Measurements from ENCODE around the gene KIF20A.
"Not testable (repeated sequence)": the region's sequence is repeated elsewhere in the genome, so short reads cannot be mapped to it uniquely, and the experiment has no call there.

Gene KIF20A

DNA sequence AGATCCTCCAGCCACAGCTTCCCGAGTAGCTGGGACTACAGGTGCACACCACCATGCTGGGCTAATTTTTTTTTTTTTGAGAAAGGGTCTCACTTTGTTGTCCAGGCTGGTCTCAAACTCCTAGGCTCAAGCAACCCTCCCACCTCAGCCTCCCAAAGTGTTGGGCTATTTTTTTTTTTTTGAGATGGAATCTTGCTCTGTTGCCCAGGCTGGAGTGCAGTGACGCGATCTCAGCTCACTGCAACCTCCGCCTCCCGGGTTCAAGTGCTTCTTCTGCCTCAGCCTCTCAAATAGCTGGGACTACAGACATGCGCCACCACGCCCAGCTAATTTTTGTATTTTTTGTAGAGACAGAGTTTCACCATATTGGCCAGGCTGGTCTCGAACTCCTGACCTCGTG lies 22.9 kb upstream of the KIF20A start:
- H3K9me3 ChIP-seq (ENCODE audit: control insufficient read depth, low read length); H3K27ac ChIP-seq (ENCODE audit: low read depth, low read length, severe bottlenecking); H3K4me1 ChIP-seq (ENCODE audit: control insufficient read depth, insufficient read depth, low read length, poor library complexity, severe bottlenecking); H3K4me3 ChIP-seq (ENCODE audit: extremely low read depth, insufficient read depth, low read length, poor library complexity, severe bottlenecking): not testable (repeated sequence)
- peaks cover 52% of the 10 kb centered on the region for H3K36me3 ChIP-seq (ENCODE audit: control insufficient read depth, insufficient read depth, low read length)
- WGBS, 2 experiments (ENCODE audit: insufficient coverage in 2 of 2), result 93 to 97% methylated on average over 8 to 9 of the region's 9 CpGs

DNA sequence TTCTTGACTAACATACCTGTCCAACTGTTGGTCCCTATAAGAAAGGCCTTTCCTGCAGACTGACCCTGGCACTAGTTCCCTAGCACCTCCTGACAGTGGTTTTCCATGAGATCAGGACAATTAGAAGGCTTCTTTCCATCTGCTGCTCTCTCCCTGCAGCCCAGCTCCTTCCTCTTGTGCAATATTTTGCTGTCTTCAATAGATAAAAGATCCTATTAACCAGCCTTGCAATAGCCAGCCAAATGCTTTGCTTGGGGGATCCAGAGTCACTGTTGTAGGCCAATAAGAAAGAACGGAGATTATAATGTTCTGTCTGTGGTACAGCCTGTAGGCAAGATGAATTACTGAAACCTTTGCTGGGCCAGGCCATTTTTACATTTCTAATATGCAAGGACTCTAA lies 21.3 kb upstream of the KIF20A start:
- no CpG with 5 or more reads among the region's 1 CpG for WGBS, 2 experiments (ENCODE audit: insufficient coverage in 2 of 2)
- Histone ChIP-seq H3K27ac (ENCODE audit: low read depth, low read length, severe bottlenecking) (no peak overlapping the region), H3K4me3 (ENCODE audit: extremely low read depth, insufficient read depth, low read length, poor library complexity, severe bottlenecking) (no peak overlapping the region), H3K36me3 (ENCODE audit: control insufficient read depth, insufficient read depth, low read length) (peaks cover 69% of the 10 kb centered on the region), H3K4me1 (ENCODE audit: control insufficient read depth, insufficient read depth, low read length, poor library complexity, severe bottlenecking) (no peaks in the 10 kb centered on the region), H3K9me3 (ENCODE audit: control insufficient read depth, low read length) (no peaks in the 10 kb centered on the region)

DNA sequence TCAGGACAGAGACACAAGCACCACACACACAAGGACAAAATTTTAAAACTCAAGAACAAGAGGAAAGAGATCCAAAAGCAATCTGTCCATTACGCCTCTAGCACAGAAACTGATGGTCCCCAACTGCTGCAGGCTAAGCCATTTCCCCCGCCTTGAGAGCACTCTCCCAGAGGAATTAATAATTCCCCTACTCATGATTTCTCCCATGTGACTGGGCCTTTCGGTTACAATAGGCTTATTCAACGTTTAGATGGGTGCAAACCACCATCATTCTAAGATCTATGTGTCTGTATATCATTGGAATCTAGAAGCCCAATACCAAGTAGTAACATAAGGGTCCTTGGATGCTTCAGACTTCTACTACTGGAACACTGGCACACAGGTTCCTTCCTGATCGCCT lies 19.2 kb upstream of the KIF20A start:
- Histone ChIP-seq H3K27ac (ENCODE audit: low read depth, low read length, severe bottlenecking) (no peak overlapping the region), H3K36me3 (ENCODE audit: control insufficient read depth, insufficient read depth, low read length) (peaks cover 89% of the 10 kb centered on the region), H3K9me3 (ENCODE audit: control insufficient read depth, low read length) (no peaks in the 10 kb centered on the region), H3K4me1 (ENCODE audit: control insufficient read depth, insufficient read depth, low read length, poor library complexity, severe bottlenecking) (no peaks in the 10 kb centered on the region), H3K4me3 (ENCODE audit: extremely low read depth, insufficient read depth, low read length, poor library complexity, severe bottlenecking) (no peak overlapping the region)
- WGBS, 2 experiments (ENCODE audit: insufficient coverage in 2 of 2), result 100% methylated on average over 1 to 2 of the region's 5 CpGs

DNA sequence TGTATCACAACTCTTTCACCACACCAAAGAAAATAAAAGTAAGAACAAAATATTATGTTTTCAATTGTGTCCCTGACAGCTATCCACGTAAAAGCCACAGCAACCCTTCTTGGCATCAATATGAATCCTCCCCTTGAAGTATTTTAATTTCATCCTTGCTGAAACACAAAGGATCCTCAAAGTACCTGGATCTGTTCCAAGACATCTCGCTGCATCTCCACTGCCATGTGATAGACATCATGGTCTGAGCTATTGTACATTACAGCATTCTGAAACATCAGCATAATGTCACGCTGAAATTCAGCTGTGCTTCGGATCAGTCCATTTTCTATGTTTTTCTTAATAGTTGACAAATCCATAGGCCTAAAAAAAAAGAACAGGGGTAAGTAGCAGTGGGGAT lies 18.2 kb upstream of the KIF20A start:
- no peak overlapping the region for H3K4me3 ChIP-seq (ENCODE audit: extremely low read depth, insufficient read depth, low read length, poor library complexity, severe bottlenecking)
- H3K27ac ChIP-seq (ENCODE audit: low read depth, low read length, severe bottlenecking), result no peak overlapping the region
- WGBS, 2 experiments (ENCODE audit: insufficient coverage in 2 of 2), result 100% methylated on average over 2 to 3 of the region's 4 CpGs
- no peaks in the 10 kb centered on the region for H3K9me3 ChIP-seq (ENCODE audit: control insufficient read depth, low read length)
- no peaks in the 10 kb centered on the region for H3K4me1 ChIP-seq (ENCODE audit: control insufficient read depth, insufficient read depth, low read length, poor library complexity, severe bottlenecking)
- peaks cover 97% of the 10 kb centered on the region for H3K36me3 ChIP-seq (ENCODE audit: control insufficient read depth, insufficient read depth, low read length)

DNA sequence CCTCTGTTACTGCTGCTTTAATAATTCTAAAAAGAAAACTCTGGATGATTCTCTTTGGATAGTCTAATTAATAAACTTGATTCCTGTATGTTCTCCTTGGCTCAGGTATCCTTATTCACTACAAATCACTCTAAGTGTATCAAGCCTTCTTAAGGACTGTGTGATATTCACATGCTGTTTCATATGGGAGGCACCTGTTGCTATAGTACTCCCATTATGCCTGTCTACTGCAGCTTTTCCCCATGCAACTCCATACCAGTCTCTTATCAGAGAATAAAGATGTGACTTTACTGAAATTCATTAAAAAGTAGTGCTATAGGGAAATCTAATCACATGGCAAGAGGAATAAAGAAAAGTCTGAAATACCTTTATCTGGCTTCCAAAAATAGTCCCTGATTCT lies 15.2 kb upstream of the KIF20A start:
- H3K9me3 ChIP-seq (ENCODE audit: control insufficient read depth, low read length), result no peaks in the 10 kb centered on the region
- H3K4me3 ChIP-seq (ENCODE audit: extremely low read depth, insufficient read depth, low read length, poor library complexity, severe bottlenecking), result no peak overlapping the region
- peaks cover 100% of the 10 kb centered on the region for H3K36me3 ChIP-seq (ENCODE audit: control insufficient read depth, insufficient read depth, low read length)
- no peak overlapping the region for H3K27ac ChIP-seq (ENCODE audit: low read depth, low read length, severe bottlenecking)
- no peaks in the 10 kb centered on the region for H3K4me1 ChIP-seq (ENCODE audit: control insufficient read depth, insufficient read depth, low read length, poor library complexity, severe bottlenecking)

DNA sequence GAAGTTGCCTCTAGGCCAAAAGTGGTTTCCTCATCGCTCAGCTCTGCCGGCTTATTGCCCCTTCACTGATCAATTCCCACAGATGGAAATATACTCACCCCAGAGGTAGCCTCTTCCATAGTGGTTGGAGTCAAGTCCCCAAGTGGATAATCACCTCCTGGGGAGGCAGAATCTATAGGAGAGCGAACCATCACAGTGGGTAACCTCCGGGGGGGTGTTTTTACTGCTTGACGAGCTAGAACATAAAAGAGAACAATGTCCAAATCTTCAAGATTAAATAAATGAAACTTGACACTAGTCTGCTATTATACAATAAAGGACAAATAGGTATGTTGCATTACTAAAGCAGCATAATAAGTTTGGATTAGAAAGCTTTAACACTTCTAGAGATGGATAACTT lies 9.8 kb upstream of the KIF20A start:
- no peaks in the 10 kb centered on the region for H3K9me3 ChIP-seq (ENCODE audit: control insufficient read depth, low read length)
- H3K27ac ChIP-seq (ENCODE audit: low read depth, low read length, severe bottlenecking), result no peak overlapping the region
- no peak overlapping the region for H3K4me3 ChIP-seq (ENCODE audit: extremely low read depth, insufficient read depth, low read length, poor library complexity, severe bottlenecking)
- WGBS, 2 experiments (ENCODE audit: insufficient coverage in 2 of 2), result 80 to 100% methylated on average over 1 of the region's 5 CpGs
- peaks cover 100% of the 10 kb centered on the region for H3K36me3 ChIP-seq (ENCODE audit: control insufficient read depth, insufficient read depth, low read length)
- H3K4me1 ChIP-seq (ENCODE audit: control insufficient read depth, insufficient read depth, low read length, poor library complexity, severe bottlenecking), result no peaks in the 10 kb centered on the region

DNA sequence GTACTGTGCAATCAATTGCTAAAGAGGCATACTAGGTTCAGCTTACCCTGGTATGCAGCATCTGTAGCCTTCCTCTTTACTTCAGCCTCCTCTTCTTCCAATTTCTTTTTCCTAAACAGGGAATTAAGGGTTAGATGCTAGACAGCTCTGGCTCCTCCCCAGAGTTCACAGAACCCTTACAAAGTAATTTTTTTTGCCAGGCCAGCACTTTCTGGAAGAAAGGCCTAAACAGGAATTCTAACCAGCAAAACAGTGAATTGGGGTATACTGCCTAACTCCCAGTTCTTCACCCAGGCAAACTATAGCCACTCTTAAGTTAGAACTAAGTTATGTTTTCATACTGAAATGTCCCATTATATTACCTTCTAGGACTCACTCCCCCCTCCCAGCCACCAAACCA lies 8.6 kb upstream of the KIF20A start:
- Histone ChIP-seq H3K4me1 (ENCODE audit: control insufficient read depth, insufficient read depth, low read length, poor library complexity, severe bottlenecking) (no peaks in the 10 kb centered on the region), H3K36me3 (ENCODE audit: control insufficient read depth, insufficient read depth, low read length) (peaks cover 100% of the 10 kb centered on the region), H3K27ac (ENCODE audit: low read depth, low read length, severe bottlenecking) (no peak overlapping the region), H3K4me3 (ENCODE audit: extremely low read depth, insufficient read depth, low read length, poor library complexity, severe bottlenecking) (no peak overlapping the region), H3K9me3 (ENCODE audit: control insufficient read depth, low read length) (no peaks in the 10 kb centered on the region)

DNA sequence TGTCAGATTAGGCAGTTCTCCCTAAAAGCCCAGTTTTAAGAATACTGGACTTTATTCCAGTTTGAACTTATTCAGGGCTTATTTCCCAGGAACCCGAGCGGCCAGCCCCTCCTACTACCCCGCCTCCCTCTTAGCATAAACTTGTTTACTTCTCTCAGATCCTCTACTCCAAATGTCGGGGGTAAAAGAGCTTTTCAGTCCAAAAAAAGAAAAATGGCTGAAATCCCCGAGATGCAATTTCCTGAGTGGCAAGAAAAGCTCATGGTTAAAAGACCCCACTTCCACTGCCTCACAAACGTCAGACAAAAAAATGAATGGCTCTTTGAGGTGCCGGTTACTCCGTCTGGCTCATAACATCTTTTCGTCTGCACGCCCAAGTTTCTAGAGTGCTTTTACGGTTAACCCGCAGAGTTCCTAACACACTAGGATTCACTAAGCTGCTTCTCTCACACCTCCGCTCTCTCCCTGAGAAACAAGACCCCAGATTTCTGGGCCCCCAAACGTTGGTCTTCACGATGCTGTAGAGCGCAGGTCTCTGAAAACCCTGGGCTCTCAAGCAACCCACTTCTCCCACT lies 884 bp upstream of the KIF20A start:
- 0% methylated on average over 13 to 15 of the region's 16 CpGs for WGBS, 2 experiments (ENCODE audit: insufficient coverage in 2 of 2)
- H3K4me3 ChIP-seq (ENCODE audit: extremely low read depth, insufficient read depth, low read length, poor library complexity, severe bottlenecking), result peak overlapping the region; percentile 84
- H3K36me3 ChIP-seq (ENCODE audit: control insufficient read depth, insufficient read depth, low read length), result peaks cover 60% of the 10 kb centered on the region
- H3K27ac ChIP-seq (ENCODE audit: low read depth, low read length, severe bottlenecking), result peak overlapping the region; percentile 98
- peaks cover 5% of the 10 kb centered on the region for H3K4me1 ChIP-seq (ENCODE audit: control insufficient read depth, insufficient read depth, low read length, poor library complexity, severe bottlenecking)
- no peaks in the 10 kb centered on the region for H3K9me3 ChIP-seq (ENCODE audit: control insufficient read depth, low read length)

DNA sequence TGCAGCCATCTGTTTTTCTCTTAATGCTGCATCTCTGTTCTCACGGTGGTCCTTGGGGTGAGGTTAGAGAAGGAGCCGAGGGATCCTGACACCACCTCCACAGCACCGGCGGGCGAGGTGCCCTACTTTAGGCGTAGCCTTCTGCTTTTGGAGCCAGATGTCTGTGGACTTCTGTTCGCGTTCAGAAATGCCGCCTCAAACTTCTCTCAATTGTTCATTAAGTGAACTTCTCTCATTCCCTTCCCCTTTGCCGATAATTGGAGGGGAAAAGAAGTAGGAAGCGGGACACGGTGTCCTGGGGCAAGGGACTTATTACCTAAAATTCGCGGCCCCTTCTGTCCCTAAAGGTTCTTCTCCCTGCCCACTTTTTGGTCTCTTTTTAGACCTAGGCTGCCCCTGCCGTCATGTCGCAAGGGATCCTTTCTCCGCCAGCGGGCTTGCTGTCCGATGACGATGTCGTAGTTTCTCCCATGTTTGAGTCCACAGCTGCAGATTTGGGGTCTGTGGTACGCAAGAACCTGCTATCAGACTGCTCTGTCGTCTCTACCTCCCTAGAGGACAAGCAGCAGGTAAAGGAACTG lies 455 bp downstream of the KIF20A start:
- Histone ChIP-seq H3K4me3 (ENCODE audit: extremely low read depth, insufficient read depth, low read length, poor library complexity, severe bottlenecking) (peak overlapping the region; percentile 84), H3K9me3 (ENCODE audit: control insufficient read depth, low read length) (no peaks in the 10 kb centered on the region), H3K36me3 (ENCODE audit: control insufficient read depth, insufficient read depth, low read length) (peaks cover 60% of the 10 kb centered on the region), H3K4me1 (ENCODE audit: control insufficient read depth, insufficient read depth, low read length, poor library complexity, severe bottlenecking) (peaks cover 5% of the 10 kb centered on the region), H3K27ac (ENCODE audit: low read depth, low read length, severe bottlenecking) (peak overlapping the region; percentile 98)
- WGBS, 2 experiments (ENCODE audit: insufficient coverage in 2 of 2), result 0 to 2% methylated on average over 11 to 12 of the region's 23 CpGs

DNA sequence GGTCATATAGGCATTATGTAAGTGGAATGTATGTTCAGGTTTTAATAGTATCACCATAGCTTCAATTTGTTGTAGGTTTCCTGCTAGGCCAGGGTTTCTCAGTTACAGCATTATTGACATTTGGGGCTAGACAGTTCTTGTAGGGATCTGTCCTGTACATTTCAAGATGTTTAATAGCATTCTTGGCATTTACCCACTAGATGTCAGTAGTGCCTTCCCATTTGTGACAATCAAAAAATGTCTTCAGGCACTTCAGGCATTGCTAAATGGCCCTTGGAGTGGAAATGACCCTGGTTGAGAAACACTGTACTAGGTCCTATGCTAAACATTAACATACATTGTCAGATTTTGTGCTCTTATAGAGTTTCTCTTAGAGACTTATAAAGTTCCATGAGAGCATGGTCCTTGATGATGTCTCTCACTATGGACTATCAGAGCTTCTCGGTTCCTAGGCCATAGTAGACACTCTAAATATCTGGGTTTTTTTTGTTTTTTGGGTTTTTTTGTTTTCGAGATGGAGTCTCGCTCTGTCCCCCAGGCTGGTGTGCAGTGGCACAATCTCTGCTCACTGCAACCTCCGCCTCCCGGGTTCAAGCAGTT lies 1.4 kb downstream of the KIF20A start:
- H3K36me3 ChIP-seq (ENCODE audit: control insufficient read depth, insufficient read depth, low read length), result peaks cover 60% of the 10 kb centered on the region
- WGBS, 2 experiments (ENCODE audit: insufficient coverage in 2 of 2), result 0 to 92% methylated on average over 1 to 4 of the region's 5 CpGs

DNA sequence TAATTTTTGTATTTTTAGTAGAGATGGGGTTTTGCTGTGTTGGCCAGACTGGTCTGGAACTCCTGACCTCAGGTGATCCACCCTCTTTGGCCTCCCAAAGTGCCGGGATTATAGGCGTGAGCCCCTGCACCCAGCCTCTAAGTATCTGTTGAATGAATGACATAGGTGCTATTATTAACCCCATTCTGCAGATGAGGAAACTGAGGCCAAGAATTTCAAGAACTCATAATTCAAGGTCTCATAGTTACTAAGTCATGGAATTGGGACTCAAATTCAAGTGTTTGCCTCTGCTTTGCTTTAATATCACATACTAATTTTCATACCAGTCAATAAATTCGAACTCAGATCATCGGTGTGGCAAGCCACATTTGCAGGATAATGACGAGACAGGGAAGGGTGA lies 1.9 kb downstream of the KIF20A start:
- peaks cover 60% of the 10 kb centered on the region for H3K36me3 ChIP-seq (ENCODE audit: control insufficient read depth, insufficient read depth, low read length)
- H3K4me3 ChIP-seq (ENCODE audit: extremely low read depth, insufficient read depth, low read length, poor library complexity, severe bottlenecking), result no peak overlapping the region
- no peak overlapping the region for H3K27ac ChIP-seq (ENCODE audit: low read depth, low read length, severe bottlenecking)
- WGBS, 2 experiments (ENCODE audit: insufficient coverage in 2 of 2), result 90 to 93% methylated on average over 3 of the region's 5 CpGs
- H3K4me1 ChIP-seq (ENCODE audit: control insufficient read depth, insufficient read depth, low read length, poor library complexity, severe bottlenecking), result peaks cover 5% of the 10 kb centered on the region
- H3K9me3 ChIP-seq (ENCODE audit: control insufficient read depth, low read length), result no peaks in the 10 kb centered on the region

More for the DNA sequence above, 1.4 kb downstream of the KIF20A start:
- Histone ChIP-seq H3K27ac (ENCODE audit: low read depth, low read length, severe bottlenecking) (no peak overlapping the region), H3K4me1 (ENCODE audit: control insufficient read depth, insufficient read depth, low read length, poor library complexity, severe bottlenecking) (peaks cover 5% of the 10 kb centered on the region), H3K9me3 (ENCODE audit: control insufficient read depth, low read length) (no peaks in the 10 kb centered on the region), H3K4me3 (ENCODE audit: extremely low read depth, insufficient read depth, low read length, poor library complexity, severe bottlenecking) (peak overlapping the region; percentile 84)

Measured in mesodermal cell (in vitro differentiated cells).